ENCODE data around the gene SCUBE3. TPM values are rescaled to one million over a fixed set of nuclear protein-coding genes. Genes with fewer than 3 reads are reported as not detected.

Gene SCUBE3
- total and polyA plus RNA-seq, 2 of the 8 experiments (the other 6 are each of a cell fraction or from before 2014, with no cell fraction given): 0.80 to 1.0 TPM

DNA sequence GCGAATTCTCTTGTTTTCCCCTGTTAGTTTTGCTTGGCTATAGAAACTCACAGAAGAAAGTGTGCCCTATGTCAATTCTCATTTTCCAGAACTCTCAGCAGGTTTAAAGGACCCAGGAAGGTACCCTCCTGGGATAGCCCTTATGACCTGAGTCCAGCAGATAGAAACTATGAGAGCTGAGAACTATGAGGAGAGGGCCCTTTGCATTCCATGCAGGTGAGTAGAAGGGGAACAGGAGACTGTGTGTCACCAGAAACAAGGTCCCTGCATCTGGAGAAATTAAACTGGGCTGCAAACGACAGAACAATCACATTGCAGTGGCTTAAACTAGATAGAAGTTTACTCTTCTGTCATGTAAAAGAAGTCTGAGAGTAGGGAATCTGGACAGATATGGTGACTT is 35.7 kb upstream of the SCUBE3 start (continued):
- no peak for TF ChIP-seq RBBP5 (IDR thresholded peaks at IDR 0.05; ENCODE audit: borderline replicate concordance, low read depth, low read length)
- no peak for TF ChIP-seq CBX5 (IDR thresholded peaks at IDR 0.05; ENCODE audit: low read depth, low read length)
- no peak for TF ChIP-seq JUN (IDR thresholded peaks at IDR 0.05; ENCODE audit: low read depth, low read length)

All from H1 (cell line).